T1000 (cell line): ENCODE results near the gene RAD51D.
"Not testable (repeated sequence)": the region's sequence is repeated elsewhere in the genome, so short reads cannot be mapped to it uniquely, and the experiment has no call there.

ENCODE experiments used
- DNase-seq: peaks from one replicate; lab custom pipeline; 2025; ENCODE audit warnings: mixed read lengths; lab: John Stamatoyannopoulos, UW

Gene RAD51D

GRCh38 chr17:35090707-35091106, 29.0 kb downstream of the RAD51D start:
- DNase-seq = not testable (repeated sequence)

- DNase-seq = no peak
Measured at GRCh38 chr17:35089586-35090296, 29.9 kb downstream of the RAD51D start.

GRCh38 chr17:35088881-35089585, 30.6 kb downstream of the RAD51D start:
- peak; percentile 81 for DNase-seq

GRCh38 chr17:35088356-35088880, 31.2 kb downstream of the RAD51D start:
- peak; percentile 13 for DNase-seq

GRCh38 chr17:35087731-35088355, 31.8 kb downstream of the RAD51D start:
- no peak for DNase-seq

GRCh38 chr17:35086931-35087573, 32.6 kb downstream of the RAD51D start:
- DNase-seq = no peak

- DNase-seq = no peak
Measured at GRCh38 chr17:35086164-35086563, 33.5 kb downstream of the RAD51D start.

GRCh38 chr17:35084987-35085386, 34.7 kb downstream of the RAD51D start:
- no peak for DNase-seq

- no peak for DNase-seq
Measured at GRCh38 chr17:35083071-35083470, 36.6 kb downstream of the RAD51D start.

GRCh38 chr17:35082073-35082657, 37.5 kb downstream of the RAD51D start:
- DNase-seq = no peak

GRCh38 chr17:35081638-35082037, 38.0 kb downstream of the RAD51D start:
- DNase-seq = no peak

GRCh38 chr17:35080536-35080935, 39.1 kb downstream of the RAD51D start:
- no peak for DNase-seq

- no peak for DNase-seq
Measured at GRCh38 chr17:35079547-35080423, 39.9 kb downstream of the RAD51D start.

- no peak for DNase-seq
Measured at GRCh38 chr17:35076874-35077273, 42.8 kb downstream of the RAD51D start.

GRCh38 chr17:35074711-35075707, 44.7 kb downstream of the RAD51D start:
- DNase-seq = no peak

- no peak for DNase-seq
Measured at GRCh38 chr17:35073991-35074627, 45.6 kb downstream of the RAD51D start.

GRCh38 chr17:35073183-35073790, 46.4 kb downstream of the RAD51D start:
- no peak for DNase-seq

- no peak for DNase-seq
Measured at GRCh38 chr17:35069311-35069710, 50.3 kb downstream of the RAD51D start.

- DNase-seq = no peak
Measured at GRCh38 chr17:35068249-35068648, 51.4 kb downstream of the RAD51D start.
